Mesendoderm (in vitro differentiated cells): Measurements from ENCODE around the gene PAAF1.
"Not testable (repeated sequence)": the region's sequence is repeated elsewhere in the genome, so short reads cannot be mapped to it uniquely, and the experiment has no call there.

Experiments used
- DNase-seq: peaks from one replicate; pipeline ENCODE4 v3.0.0; 2013
- H2AK5ac ChIP-seq: 2 replicates; pipeline ENCODE4 v1.6.1; 2013; ENCODE audit warnings: low read length, inconsistent platforms
- H2BK120ac ChIP-seq: 2 replicates; pipeline ENCODE4 v1.6.1; 2013; ENCODE audit warnings: low read depth, mild to moderate bottlenecking, low read length, moderate library complexity, mixed read lengths
- H2BK15ac ChIP-seq: replicated peaks from 2 replicates; pipeline ENCODE4 v1.6.1; 2013; ENCODE audit warnings: low read depth, mild to moderate bottlenecking, moderate library complexity
- H2BK5ac ChIP-seq: 2 replicates; pipeline ENCODE4 v1.6.1; 2013; ENCODE audit warnings: low read length, inconsistent platforms
- H3K18ac ChIP-seq: 2 replicates; pipeline ENCODE4 v1.6.1; 2013; ENCODE audit warnings: mild to moderate bottlenecking, low read length, mixed read lengths
- H3K23ac ChIP-seq: one replicate; pipeline ENCODE4 v1.6.1; 2013; ENCODE audit warnings: low read length
- H3K27ac ChIP-seq: 2 replicates; pipeline ENCODE4 v1.5.1; 2013; ENCODE audit warnings: low read depth, mild to moderate bottlenecking, inconsistent platforms, low read length, moderate library complexity
- H3K27me3 ChIP-seq: 2 replicates; pipeline ENCODE4 v1.6.1; 2013; ENCODE audit warnings: low read length, control low read depth, mild to moderate bottlenecking, inconsistent platforms; ENCODE audit not compliant: insufficient read depth, poor library complexity
- H3K36me3 ChIP-seq: 2 replicates; pipeline ENCODE4 v1.6.1; 2013; ENCODE audit warnings: low read length, inconsistent platforms; ENCODE audit not compliant: control insufficient read depth, insufficient read depth
- H3K4ac ChIP-seq: one replicate; pipeline ENCODE4 v1.6.1; 2013; ENCODE audit warnings: low read depth, mild to moderate bottlenecking, low read length, moderate library complexity
- H3K4me1 ChIP-seq: 2 replicates; pipeline ENCODE4 v1.6.1; 2013; ENCODE audit warnings: low read depth, low read length, inconsistent platforms; ENCODE audit not compliant: control insufficient read depth
- H3K4me2 ChIP-seq: 2 replicates; pipeline ENCODE4 v1.6.1; 2013; ENCODE audit warnings: low read length
- H3K4me3 ChIP-seq: 2 replicates; pipeline ENCODE4 v1.5.1; 2013; ENCODE audit warnings: mild to moderate bottlenecking, low read length
- H3K56ac ChIP-seq: one replicate; pipeline ENCODE4 v1.6.1; 2013; ENCODE audit warnings: low read length
- H3K79me1 ChIP-seq: 2 replicates; pipeline ENCODE4 v1.6.1; 2013; ENCODE audit warnings: low read length, inconsistent platforms
- H3K79me2 ChIP-seq: 2 replicates; pipeline ENCODE4 v1.6.1; 2013; ENCODE audit warnings: mild to moderate bottlenecking, low read length; ENCODE audit not compliant: control insufficient read depth, insufficient read depth
- H3K9ac ChIP-seq: 2 replicates; pipeline ENCODE4 v1.6.1; 2013; ENCODE audit warnings: low read length, inconsistent platforms
- H4K5ac ChIP-seq: one replicate; pipeline ENCODE4 v1.6.1; 2013; ENCODE audit warnings: low read length
- H4K8ac ChIP-seq: one replicate; pipeline ENCODE4 v1.6.1; 2013; ENCODE audit warnings: low read depth, mild to moderate bottlenecking, control low read depth, low read length, moderate library complexity
- WGBS: extraction: QIAGEN DNeasy Blood & Tissue Kit; methylation state at CpG from one replicate; pipeline ENCODE4 v1.1.7; 2013; ENCODE audit warnings: low lambda C conversion rate, missing lambda C conversion rate; ENCODE audit not compliant: insufficient coverage; ENCODE audit errors: extremely low coverage; 5-methylcytosine and 5-hydroxymethylcytosine counted together

The PAAF1 gene

GRCh38 chr11:73872749-73873357 lies 3.9 kb upstream of the PAAF1 start:
- no CpG with 5 or more reads among the region's 9 CpGs for WGBS

GRCh38 chr11:73875380-73875779 lies 1.4 kb upstream of the PAAF1 start:
- no peak overlapping the region for H3K27ac ChIP-seq

More at GRCh38 chr11:73872749-73873357, 3.9 kb upstream of the PAAF1 start:
- Histone ChIP-seq H3K36me3 (peaks cover 10% of the 10 kb centered on the region), H2BK15ac (no peak overlapping the region), H3K9ac (no peak overlapping the region), H4K5ac (no peak overlapping the region), H2AK5ac (no peak overlapping the region), H4K8ac (no peak overlapping the region), H3K79me2 (peaks cover 21% of the 10 kb centered on the region), H3K4me1 (peaks cover 3% of the 10 kb centered on the region), H2BK5ac (no peak overlapping the region), H3K56ac (no peak overlapping the region), H3K27me3 (no peaks in the 10 kb centered on the region), H3K4me2 (no peak overlapping the region), H3K4ac (no peak overlapping the region), H2BK120ac (no peak overlapping the region), H3K18ac (no peak overlapping the region), H3K27ac (no peak overlapping the region), H3K79me1 (peaks cover 19% of the 10 kb centered on the region), H3K4me3 (no peak overlapping the region), H3K23ac (no peak overlapping the region)
- no peak for DNase-seq

GRCh38 chr11:73875840-73876239 lies 959 bp upstream of the PAAF1 start:
- Histone ChIP-seq H3K4me2 (peak overlapping the region; percentile 79), H3K4me3 (peak overlapping the region; percentile 91), H2AK5ac (peak overlapping the region; percentile 15), H3K56ac (peak overlapping the region; percentile 96), H3K79me2 (peaks cover 21% of the 10 kb centered on the region), H3K18ac (no peak overlapping the region), H2BK15ac (no peak overlapping the region), H4K5ac (no peak overlapping the region), H3K23ac (no peak overlapping the region), H3K27me3 (no peaks in the 10 kb centered on the region), H3K4ac (no peak overlapping the region), H2BK5ac (no peak overlapping the region), H4K8ac (no peak overlapping the region), H2BK120ac (no peak overlapping the region), H3K27ac (no peak overlapping the region), H3K79me1 (peaks cover 19% of the 10 kb centered on the region), H3K36me3 (peaks cover 8% of the 10 kb centered on the region), H3K4me1 (peaks cover 3% of the 10 kb centered on the region), H3K9ac (peak overlapping the region; percentile 97)
- WGBS = no CpG with 5 or more reads among the region's 8 CpGs
- peak; percentile 61 for DNase-seq

More at GRCh38 chr11:73875380-73875779, 1.4 kb upstream of the PAAF1 start:
- H3K4me1 ChIP-seq = peaks cover 3% of the 10 kb centered on the region
- H3K79me2 ChIP-seq = peaks cover 21% of the 10 kb centered on the region
- no peak overlapping the region for H3K4me3 ChIP-seq
- H3K23ac ChIP-seq = no peak overlapping the region
- H2BK120ac ChIP-seq = no peak overlapping the region
- peaks cover 8% of the 10 kb centered on the region for H3K36me3 ChIP-seq
- no peak overlapping the region for H4K8ac ChIP-seq
- no peak overlapping the region for H3K4ac ChIP-seq
- H2BK5ac ChIP-seq = no peak overlapping the region
- H3K4me2 ChIP-seq = peak overlapping the region; percentile 70
- no peak for DNase-seq
- no peaks in the 10 kb centered on the region for H3K27me3 ChIP-seq
- H3K79me1 ChIP-seq = peaks cover 19% of the 10 kb centered on the region
- no peak overlapping the region for H3K18ac ChIP-seq
- no CpG with 5 or more reads among the region's 1 CpG for WGBS
- peak overlapping the region; percentile 97 for H3K9ac ChIP-seq
- no peak overlapping the region for H4K5ac ChIP-seq
- H3K56ac ChIP-seq = peak overlapping the region; percentile 96
- H2BK15ac ChIP-seq = no peak overlapping the region
- H2AK5ac ChIP-seq = no peak overlapping the region

GRCh38 chr11:73878771-73879170 lies 2.0 kb downstream of the PAAF1 start:
- Histone ChIP-seq H3K79me2 (peaks cover 21% of the 10 kb centered on the region), H3K4ac (no peak overlapping the region), H2AK5ac (no peak overlapping the region), H3K79me1 (peaks cover 15% of the 10 kb centered on the region), H3K36me3 (no peaks in the 10 kb centered on the region), H2BK120ac (no peak overlapping the region), H3K9ac (peak overlapping the region; percentile 15), H3K4me1 (peaks cover 3% of the 10 kb centered on the region), H3K27me3 (no peaks in the 10 kb centered on the region), H3K18ac (no peak overlapping the region), H3K27ac (no peak overlapping the region), H3K4me3 (no peak overlapping the region), H4K5ac (no peak overlapping the region), H3K56ac (no peak overlapping the region), H3K23ac (no peak overlapping the region), H2BK5ac (no peak overlapping the region), H3K4me2 (no peak overlapping the region), H4K8ac (no peak overlapping the region), H2BK15ac (no peak overlapping the region)
- WGBS = no CpG with 5 or more reads among the region's 1 CpG
- no peak for DNase-seq

- not testable (repeated sequence) for H3K4me1 ChIP-seq, H3K27ac ChIP-seq, H3K36me3 ChIP-seq, H2BK5ac ChIP-seq, H3K4ac ChIP-seq, H3K23ac ChIP-seq, H2BK120ac ChIP-seq, H3K18ac ChIP-seq, H4K8ac ChIP-seq, H3K9ac ChIP-seq, H3K79me1 ChIP-seq, H2AK5ac ChIP-seq, H3K4me3 ChIP-seq, H4K5ac ChIP-seq, H2BK15ac ChIP-seq, H3K56ac ChIP-seq, H3K27me3 ChIP-seq, H3K4me2 ChIP-seq
- peaks cover 10% of the 10 kb centered on the region for H3K79me2 ChIP-seq
- WGBS = no CpG with 5 or more reads among the region's 10 CpGs
- peak; percentile 87 for DNase-seq
Observed at GRCh38 chr11:73880449-73880848, 3.6 kb downstream of the PAAF1 start.

GRCh38 chr11:73883856-73884255 lies 7.1 kb downstream of the PAAF1 start:
- no CpG with 5 or more reads among the region's 2 CpGs for WGBS
- Histone ChIP-seq H2BK15ac (no peak overlapping the region), H3K4me3 (no peak overlapping the region), H3K27me3 (no peaks in the 10 kb centered on the region), H3K18ac (no peak overlapping the region), H3K79me2 (no peaks in the 10 kb centered on the region), H3K4ac (no peak overlapping the region), H3K4me1 (no peaks in the 10 kb centered on the region), H3K27ac (no peak overlapping the region), H4K8ac (no peak overlapping the region), H3K9ac (no peak overlapping the region), H3K23ac (no peak overlapping the region), H3K4me2 (no peak overlapping the region), H3K79me1 (no peaks in the 10 kb centered on the region), H2AK5ac (no peak overlapping the region), H2BK5ac (no peak overlapping the region), H3K36me3 (no peaks in the 10 kb centered on the region), H4K5ac (no peak overlapping the region), H2BK120ac (no peak overlapping the region), H3K56ac (no peak overlapping the region)
- DNase-seq = no peak
